ENCODE data around the gene GATB. TPM values are rescaled to one million over a fixed set of nuclear protein-coding genes. Genes with fewer than 3 reads are reported as not detected.
A peak's percentile ranks its signal among the peaks of the same experiment; 100 is the strongest.

Gene GATB
- polyA plus RNA-seq, 3 donors: 5.5 to 12.2 (median 9.0) TPM

DNA sequence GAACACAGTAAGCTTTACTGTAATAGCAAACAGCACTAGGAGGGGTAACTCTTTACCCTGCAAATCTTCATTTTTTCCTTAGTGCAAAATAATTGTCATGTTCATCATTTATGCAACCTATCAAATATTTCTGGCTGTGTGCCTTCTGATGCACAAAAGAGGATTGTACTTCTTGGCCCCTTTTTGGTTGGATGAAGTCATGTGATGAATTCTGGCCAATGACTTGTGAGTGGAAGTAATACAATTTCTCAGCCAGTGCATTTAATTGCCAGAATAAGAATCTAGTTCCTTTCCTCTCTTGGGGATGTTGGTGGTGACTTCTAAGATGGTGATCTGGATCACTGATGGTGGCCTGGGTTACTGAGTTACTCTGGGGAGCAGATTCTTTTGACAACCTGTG lies 37.0 kb upstream of the GATB start:
- Mint-ChIP-seq H3K4me3 (no peak overlapping the region), H3K4me1 (no peaks in the 10 kb centered on the region), H3K27ac (no peak overlapping the region), H3K27me3 (ENCODE audit: low read depth in 3 of 3) (peaks cover 6 to 11% (median 9%) of the 10 kb centered on the region in 3 donors), H3K36me3 (no peaks in the 10 kb centered on the region), H3K9me3 (peaks cover 0 to 2% (median 0%) of the 10 kb centered on the region in 7 donors)
- intact Hi-C loops (cut with micrococcal nuclease): no loop called here
- Histone ChIP-seq H3K79me2 (ENCODE audit: insufficient read depth, low read length) (no peaks in the 10 kb centered on the region), H3K4me3 (replicated peaks in 1 of 3; ENCODE audit: low read depth in 2 of 3, low read length in 3 of 3) (no peak overlapping the region), H3K36me3 (replicated peaks in 1 of 2; ENCODE audit: control insufficient read depth in 1 of 2, insufficient read depth in 2 of 2, low read length in 2 of 2) (no peaks in the 10 kb centered on the region), H4K20me1 (ENCODE audit: insufficient read depth, low read length) (no peaks in the 10 kb centered on the region), H3K9ac (ENCODE audit: insufficient read depth, low read length, poor library complexity, severe bottlenecking) (no peak overlapping the region), H3K27ac (ENCODE audit: low read depth in 1 of 2, low read length in 2 of 2) (no peak overlapping the region), H3K4me2 (replicated peaks; ENCODE audit: extremely low read depth, low read length, poor library complexity, severe bottlenecking) (no peak overlapping the region), H2AFZ (ENCODE audit: insufficient read depth, low read depth, low read length, poor library complexity, severe bottlenecking) (no peak overlapping the region), H3K4me1 (ENCODE audit: control insufficient read depth in 1 of 2, insufficient read depth in 2 of 2, low read length in 2 of 2) (no peaks in the 10 kb centered on the region), H3K9me3 (replicated peaks in 1 of 2; ENCODE audit: control insufficient read depth in 1 of 2, insufficient read depth in 1 of 2, low read length in 2 of 2) (no peaks in the 10 kb centered on the region), H3K27me3 (ENCODE audit: control insufficient read depth in 2 of 2, insufficient read depth in 2 of 2, low read length in 2 of 2) (peaks cover 0 to 2% of the 10 kb centered on the region in 2 donors)
- DNase-seq: no peak
- TF ChIP-seq, protein P1, sequence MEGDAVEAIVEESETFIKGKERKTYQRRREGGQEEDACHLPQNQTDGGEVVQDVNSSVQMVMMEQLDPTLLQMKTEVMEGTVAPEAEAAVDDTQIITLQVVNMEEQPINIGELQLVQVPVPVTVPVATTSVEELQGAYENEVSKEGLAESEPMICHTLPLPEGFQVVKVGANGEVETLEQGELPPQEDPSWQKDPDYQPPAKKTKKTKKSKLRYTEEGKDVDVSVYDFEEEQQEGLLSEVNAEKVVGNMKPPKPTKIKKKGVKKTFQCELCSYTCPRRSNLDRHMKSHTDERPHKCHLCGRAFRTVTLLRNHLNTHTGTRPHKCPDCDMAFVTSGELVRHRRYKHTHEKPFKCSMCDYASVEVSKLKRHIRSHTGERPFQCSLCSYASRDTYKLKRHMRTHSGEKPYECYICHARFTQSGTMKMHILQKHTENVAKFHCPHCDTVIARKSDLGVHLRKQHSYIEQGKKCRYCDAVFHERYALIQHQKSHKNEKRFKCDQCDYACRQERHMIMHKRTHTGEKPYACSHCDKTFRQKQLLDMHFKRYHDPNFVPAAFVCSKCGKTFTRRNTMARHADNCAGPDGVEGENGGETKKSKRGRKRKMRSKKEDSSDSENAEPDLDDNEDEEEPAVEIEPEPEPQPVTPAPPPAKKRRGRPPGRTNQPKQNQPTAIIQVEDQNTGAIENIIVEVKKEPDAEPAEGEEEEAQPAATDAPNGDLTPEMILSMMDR (IDR thresholded peaks at IDR 0.05): no peak

DNA sequence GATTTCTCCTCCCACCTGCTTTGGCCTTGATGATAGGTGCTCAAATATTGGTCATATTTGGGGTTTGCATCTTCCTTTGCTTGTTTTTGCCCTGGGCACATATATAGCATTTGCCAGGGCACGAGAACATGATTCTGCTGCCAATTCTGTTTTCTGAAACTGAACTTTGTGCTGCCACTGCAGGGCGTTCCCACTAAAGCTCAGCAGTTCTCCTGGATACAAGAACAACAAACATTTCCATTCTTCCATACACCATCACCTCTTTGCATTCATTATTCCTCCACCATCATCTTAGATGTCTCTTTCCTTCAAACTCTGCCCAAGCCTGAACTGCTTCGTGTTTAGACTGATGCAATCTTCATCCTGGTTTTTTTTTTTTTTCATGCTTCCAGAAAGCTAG lies 36.3 kb upstream of the GATB start:
- Mint-ChIP-seq H3K9me3 (peaks cover 0 to 2% (median 0%) of the 10 kb centered on the region in 7 donors), H3K4me3 (peak overlapping the region in 1 of 2 donors; percentile 47), H3K27ac (no peak overlapping the region), H3K27me3 (ENCODE audit: low read depth in 3 of 3) (peaks cover 6 to 11% (median 9%) of the 10 kb centered on the region in 3 donors), H3K4me1 (no peaks in the 10 kb centered on the region), H3K36me3 (no peaks in the 10 kb centered on the region)
- no peaks in the 10 kb centered on the region for H3K79me2 ChIP-seq (ENCODE audit: insufficient read depth, low read length)
- no peak overlapping the region for H3K4me2 ChIP-seq (replicated peaks; ENCODE audit: extremely low read depth, low read length, poor library complexity, severe bottlenecking)
- H3K36me3 ChIP-seq (replicated peaks in 1 of 2; ENCODE audit: control insufficient read depth in 1 of 2, insufficient read depth in 2 of 2, low read length in 2 of 2): no peaks in the 10 kb centered on the region
- DNase-seq: no peak
- H3K4me3 ChIP-seq (replicated peaks in 1 of 3; ENCODE audit: low read depth in 2 of 3, low read length in 3 of 3): no peak overlapping the region
- no peak overlapping the region for H3K9ac ChIP-seq (ENCODE audit: insufficient read depth, low read length, poor library complexity, severe bottlenecking)
- no peak overlapping the region for H3K27ac ChIP-seq (ENCODE audit: low read depth in 1 of 2, low read length in 2 of 2)
- no peak overlapping the region for H2AFZ ChIP-seq (ENCODE audit: insufficient read depth, low read depth, low read length, poor library complexity, severe bottlenecking)
- WGBS (ENCODE audit: insufficient coverage): 85% methylated on average over 3 of the region's 3 CpGs
- TF ChIP-seq, protein P1 (IDR thresholded peaks at IDR 0.05): no peak
- no peaks in the 10 kb centered on the region for H4K20me1 ChIP-seq (ENCODE audit: insufficient read depth, low read length)
- H3K27me3 ChIP-seq (ENCODE audit: control insufficient read depth in 2 of 2, insufficient read depth in 2 of 2, low read length in 2 of 2): peaks cover 0 to 2% of the 10 kb centered on the region in 2 donors
- intact Hi-C loops (cut with micrococcal nuclease): no loop called here
- no peaks in the 10 kb centered on the region for H3K9me3 ChIP-seq (replicated peaks in 1 of 2; ENCODE audit: control insufficient read depth in 1 of 2, insufficient read depth in 1 of 2, low read length in 2 of 2)
- H3K4me1 ChIP-seq (ENCODE audit: control insufficient read depth in 1 of 2, insufficient read depth in 2 of 2, low read length in 2 of 2): no peaks in the 10 kb centered on the region

Measured in CD14-positive monocyte (primary cell).